Fibroblast of the aortic adventitia (primary cell): ENCODE measurements around the gene CEP112. TPM values are rescaled to one million over a fixed set of nuclear protein-coding genes. Genes with fewer than 3 reads are reported as not detected.
A peak's percentile ranks its signal among the peaks of the same experiment; 100 is the strongest.
"Not testable (repeated sequence)": the region's sequence is repeated elsewhere in the genome, so short reads cannot be mapped to it uniquely, and the experiment has no call there.

Experiments used
- DNase-seq: peaks from one replicate; pipeline ENCODE4 v3.0.0-alpha.2; 2010; ENCODE audit warnings: low read depth
- H3K4me3 ChIP-seq: 2 replicates; pipeline ENCODE4 v1.5.1; 2011; ENCODE audit warnings: low read depth, mild to moderate bottlenecking, control low read depth, low read length, moderate library complexity
- total RNA-seq: library from RNA; depleted of rRNA; stranded (reverse); fragments of >200 nt; gene quantifications from 2 replicates; pipeline ENCODE4 v1.2.3, GENCODE V29; 2012; ENCODE audit warnings: low replicate concordance
- TF ChIP-seq, protein P1 (sequence below): IDR thresholded peaks from 2 replicates; pipeline ENCODE4 v1.5.1; 2011; ENCODE audit warnings: mild to moderate bottlenecking, low read length, control low read depth, inconsistent platforms; ENCODE audit not compliant: insufficient read depth

The CEP112 gene
- total RNA-seq, 1 donor: 7.2 TPM

- no peak for DNase-seq
- TF ChIP-seq, protein P1, sequence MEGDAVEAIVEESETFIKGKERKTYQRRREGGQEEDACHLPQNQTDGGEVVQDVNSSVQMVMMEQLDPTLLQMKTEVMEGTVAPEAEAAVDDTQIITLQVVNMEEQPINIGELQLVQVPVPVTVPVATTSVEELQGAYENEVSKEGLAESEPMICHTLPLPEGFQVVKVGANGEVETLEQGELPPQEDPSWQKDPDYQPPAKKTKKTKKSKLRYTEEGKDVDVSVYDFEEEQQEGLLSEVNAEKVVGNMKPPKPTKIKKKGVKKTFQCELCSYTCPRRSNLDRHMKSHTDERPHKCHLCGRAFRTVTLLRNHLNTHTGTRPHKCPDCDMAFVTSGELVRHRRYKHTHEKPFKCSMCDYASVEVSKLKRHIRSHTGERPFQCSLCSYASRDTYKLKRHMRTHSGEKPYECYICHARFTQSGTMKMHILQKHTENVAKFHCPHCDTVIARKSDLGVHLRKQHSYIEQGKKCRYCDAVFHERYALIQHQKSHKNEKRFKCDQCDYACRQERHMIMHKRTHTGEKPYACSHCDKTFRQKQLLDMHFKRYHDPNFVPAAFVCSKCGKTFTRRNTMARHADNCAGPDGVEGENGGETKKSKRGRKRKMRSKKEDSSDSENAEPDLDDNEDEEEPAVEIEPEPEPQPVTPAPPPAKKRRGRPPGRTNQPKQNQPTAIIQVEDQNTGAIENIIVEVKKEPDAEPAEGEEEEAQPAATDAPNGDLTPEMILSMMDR: no peak
- no peak overlapping the region for H3K4me3 ChIP-seq
These were observed 339.0 kb downstream of the CEP112 start for GRCh38 chr17:65852911-65853310.

DNA sequence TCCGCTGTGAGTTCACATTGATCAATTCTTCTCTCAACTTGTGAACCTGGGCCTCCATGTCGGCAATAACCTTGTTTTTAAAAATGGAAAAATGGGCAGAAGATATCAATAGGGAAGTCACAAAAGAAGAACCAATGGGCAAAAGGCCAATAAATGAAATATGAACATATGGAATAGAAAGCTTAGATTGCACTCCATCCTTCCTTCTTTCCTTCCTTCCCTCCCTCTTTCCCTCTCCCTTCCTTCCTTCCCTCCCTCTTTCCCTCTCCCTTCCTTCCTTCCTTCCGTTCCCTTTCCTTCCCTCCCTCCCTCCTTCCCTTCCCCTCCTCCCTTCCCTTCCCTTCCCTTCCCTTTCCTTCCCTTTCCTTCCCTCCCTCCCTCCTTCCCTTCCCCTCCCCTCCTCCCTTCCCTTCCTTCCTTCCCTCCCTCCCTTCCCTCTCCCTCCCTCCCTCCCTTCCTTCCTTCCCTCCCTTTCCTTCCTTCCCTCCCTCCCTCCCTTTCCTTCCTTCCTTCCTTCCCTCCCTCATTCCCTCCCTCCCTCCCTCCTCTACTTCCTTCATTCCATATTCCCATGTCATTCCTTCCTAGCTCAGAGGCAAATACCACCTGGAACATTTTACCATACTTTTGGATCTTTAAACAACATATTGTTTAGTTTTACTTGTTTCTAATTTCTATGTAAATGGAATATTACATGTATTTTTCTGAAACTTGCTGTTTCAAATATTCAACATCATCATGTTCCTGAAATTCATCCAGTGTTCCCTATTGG is 339.8 kb downstream of the CEP112 start:
- no peak overlapping the region for H3K4me3 ChIP-seq
- DNase-seq: no peak
- TF ChIP-seq, protein P1: no peak

GRCh38 chr17:65850486-65850885 is 341.4 kb downstream of the CEP112 start:
- TF ChIP-seq, protein P1: no peak
- peak; percentile 52 for DNase-seq

DNA sequence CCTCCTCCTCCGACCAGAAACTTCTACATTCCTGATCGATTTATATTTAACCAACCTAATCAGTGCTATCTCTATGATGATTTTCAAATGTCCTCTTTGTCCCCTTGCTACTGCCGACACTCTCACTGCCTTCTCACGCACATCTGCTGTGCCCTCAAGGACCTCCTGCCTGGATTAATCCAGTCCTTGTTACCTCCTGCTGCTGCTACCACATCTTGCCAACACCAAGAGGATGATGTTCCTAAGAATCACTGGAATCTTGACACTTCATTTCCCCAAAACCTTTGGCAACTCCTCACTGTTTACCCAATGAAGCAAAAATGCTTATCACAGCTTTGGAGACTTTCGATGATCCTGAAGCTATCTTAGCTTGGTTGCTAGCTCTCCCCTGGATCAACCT is 343.2 kb downstream of the CEP112 start:
- H3K4me3 ChIP-seq: no peak overlapping the region
- no peak for DNase-seq
- TF ChIP-seq, protein P1: no peak

More at GRCh38 chr17:65850486-65850885, 341.4 kb downstream of the CEP112 start:
- H3K4me3 ChIP-seq: no peak overlapping the region

GRCh38 chr17:65841089-65841488 is 350.8 kb downstream of the CEP112 start:
- TF ChIP-seq, protein P1: no peak
- no peak overlapping the region for H3K4me3 ChIP-seq
- DNase-seq: no peak

GRCh38 chr17:65837232-65837631 is 354.7 kb downstream of the CEP112 start:
- not testable (repeated sequence) for DNase-seq, H3K4me3 ChIP-seq

- TF ChIP-seq, protein P1: no peak
- DNase-seq: no peak
These were observed 358.7 kb downstream of the CEP112 start for GRCh38 chr17:65833214-65833613.

More at GRCh38 chr17:65833214-65833613, 358.7 kb downstream of the CEP112 start:
- H3K4me3 ChIP-seq: no peak overlapping the region
